ENCODE measurements around the gene FAM168B. TPM values are rescaled to one million over a fixed set of nuclear protein-coding genes. Genes with fewer than 3 reads are reported as not detected.

Gene FAM168B
- total and polyA plus RNA-seq, 2 of the 13 experiments (the other 11 are each of a cell fraction or from before 2014, with no cell fraction given) = 64.5 to 113 TPM

DNA sequence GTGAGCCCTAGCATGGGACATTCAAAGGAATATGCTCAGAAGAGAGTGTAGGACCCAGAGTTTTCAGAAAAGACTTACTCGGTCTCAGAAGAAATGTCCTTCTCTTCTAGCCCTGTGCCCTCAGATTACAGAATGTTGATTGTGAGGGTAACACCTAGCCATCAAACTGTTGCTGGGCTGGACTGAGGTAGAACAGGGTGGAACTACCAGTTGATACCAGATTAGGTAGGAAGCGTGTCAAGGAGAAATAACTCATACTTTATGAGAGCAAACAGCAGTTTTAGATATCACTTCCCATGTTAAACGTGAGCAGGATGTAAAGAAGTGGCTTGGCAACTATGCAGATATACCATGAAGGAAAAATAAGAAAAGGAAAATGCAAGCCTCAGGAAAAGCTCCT is 34.7 kb upstream of the FAM168B start (continued):
- no peak for TF ChIP-seq STAG1 (CRISPR knock-in tag; IDR thresholded peaks at IDR 0.05)
- no peak for TF ChIP-seq GMEB1 (CRISPR knock-in tag; IDR thresholded peaks at IDR 0.05; ENCODE audit: borderline replicate concordance)
- TF ChIP-seq CBX2 (IDR thresholded peaks at IDR 0.05; ENCODE audit: low read depth, low read length) = no peak
- no peak for TF ChIP-seq CBX2 (CRISPR knock-in tag; IDR thresholded peaks at IDR 0.05; ENCODE audit: low read depth)

DNA sequence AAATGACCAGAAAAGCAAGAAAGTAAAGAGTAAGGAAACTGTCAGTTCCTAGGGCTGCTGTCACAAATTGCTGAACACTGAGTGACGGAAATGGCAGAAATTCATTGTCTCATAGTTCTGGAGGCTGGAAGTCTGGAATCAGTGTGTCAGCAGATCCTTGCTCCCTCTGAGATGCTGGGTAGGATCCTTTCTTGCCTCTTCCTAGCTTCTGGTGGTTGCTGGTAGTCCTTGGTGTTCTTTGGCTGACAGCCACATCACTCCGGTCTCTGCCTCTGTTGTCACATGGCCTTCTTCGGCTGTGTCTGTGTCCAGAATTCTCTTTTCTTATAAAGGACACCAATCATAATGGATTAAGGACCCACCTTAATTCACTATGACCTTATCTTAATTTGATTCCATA is 33.8 kb upstream of the FAM168B start:
- no peak overlapping the region for H3K4me3 ChIP-seq (replicated peaks in 1 of 3; ENCODE audit: insufficient read depth in 1 of 3, low read depth in 2 of 3, low read length in 3 of 3)
- no peaks in the 10 kb centered on the region for H3K27me3 ChIP-seq (ENCODE audit: control insufficient read depth in 1 of 2, insufficient read depth in 2 of 2, low read length in 2 of 2)
- peaks cover 25% of the 10 kb centered on the region for H3K79me2 ChIP-seq (ENCODE audit: insufficient read depth, low read length)
- no peak overlapping the region for H3K4me2 ChIP-seq (ENCODE audit: low read depth, low read length)
- TF ChIP-seq CHD2 (IDR thresholded peaks at IDR 0.05; ENCODE audit: low read depth, low read length) (no peak), ZNF24 (IDR thresholded peaks at IDR 0.05) (no peak), ZFP82 (CRISPR knock-in tag; IDR thresholded peaks at IDR 0.05; ENCODE audit: borderline replicate concordance) (no peak), PAWR (CRISPR knock-in tag; IDR thresholded peaks at IDR 0.05; ENCODE audit: borderline replicate concordance) (no peak), CEBPB (IDR thresholded peaks at IDR 0.05; ENCODE audit: borderline replicate concordance, low read depth, low read length) (no peak), KDM5A (IDR thresholded peaks at IDR 0.05; ENCODE audit: borderline replicate concordance, low read length) (no peak), CENPX (CRISPR knock-in tag; IDR thresholded peaks at IDR 0.05) (no peak), RARA (CRISPR knock-in tag; IDR thresholded peaks at IDR 0.05) (no peak), ZNF367 (CRISPR knock-in tag; IDR thresholded peaks at IDR 0.05; ENCODE audit: borderline replicate concordance) (no peak), RFXANK (CRISPR knock-in tag; IDR thresholded peaks at IDR 0.05) (no peak), HIVEP1 (CRISPR knock-in tag; IDR thresholded peaks at IDR 0.05) (no peak), PHF5A (CRISPR knock-in tag; IDR thresholded peaks at IDR 0.05; ENCODE audit: low read depth, unreplicated experiment) (no peak), ZNF251 (CRISPR knock-in tag; IDR thresholded peaks at IDR 0.05) (no peak), RELA (CRISPR knock-in tag; IDR thresholded peaks at IDR 0.05) (no peak)
- TF ChIP-seq, protein P1, sequence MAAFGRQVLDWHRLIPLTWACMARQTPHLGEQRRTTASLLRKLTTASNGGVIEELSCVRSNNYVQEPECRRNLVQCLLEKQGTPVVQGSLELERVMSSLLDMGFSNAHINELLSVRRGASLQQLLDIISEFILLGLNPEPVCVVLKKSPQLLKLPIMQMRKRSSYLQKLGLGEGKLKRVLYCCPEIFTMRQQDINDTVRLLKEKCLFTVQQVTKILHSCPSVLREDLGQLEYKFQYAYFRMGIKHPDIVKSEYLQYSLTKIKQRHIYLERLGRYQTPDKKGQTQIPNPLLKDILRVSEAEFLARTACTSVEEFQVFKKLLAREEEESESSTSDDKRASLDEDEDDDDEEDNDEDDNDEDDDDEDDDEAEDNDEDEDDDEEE (CRISPR knock-in tag; IDR thresholded peaks at IDR 0.05) = no peak
- TF ChIP-seq, protein P2, sequence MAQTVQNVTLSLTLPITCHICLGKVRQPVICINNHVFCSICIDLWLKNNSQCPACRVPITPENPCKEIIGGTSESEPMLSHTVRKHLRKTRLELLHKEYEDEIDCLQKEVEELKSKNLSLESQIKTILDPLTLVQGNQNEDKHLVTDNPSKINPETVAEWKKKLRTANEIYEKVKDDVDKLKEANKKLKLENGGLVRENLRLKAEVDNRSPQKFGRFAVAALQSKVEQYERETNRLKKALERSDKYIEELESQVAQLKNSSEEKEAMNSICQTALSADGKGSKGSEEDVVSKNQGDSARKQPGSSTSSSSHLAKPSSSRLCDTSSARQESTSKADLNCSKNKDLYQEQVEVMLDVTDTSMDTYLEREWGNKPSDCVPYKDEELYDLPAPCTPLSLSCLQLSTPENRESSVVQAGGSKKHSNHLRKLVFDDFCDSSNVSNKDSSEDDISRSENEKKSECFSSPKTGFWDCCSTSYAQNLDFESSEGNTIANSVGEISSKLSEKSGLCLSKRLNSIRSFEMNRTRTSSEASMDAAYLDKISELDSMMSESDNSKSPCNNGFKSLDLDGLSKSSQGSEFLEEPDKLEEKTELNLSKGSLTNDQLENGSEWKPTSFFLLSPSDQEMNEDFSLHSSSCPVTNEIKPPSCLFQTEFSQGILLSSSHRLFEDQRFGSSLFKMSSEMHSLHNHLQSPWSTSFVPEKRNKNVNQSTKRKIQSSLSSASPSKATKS (CRISPR knock-in tag; IDR thresholded peaks at IDR 0.05) = no peak
- peaks cover 7% of the 10 kb centered on the region for H3K4me1 ChIP-seq (ENCODE audit: insufficient read depth, low read length)
- FAIRE-seq (no peak), ATAC-seq (no peak), DNase-seq (ENCODE audit: low spot score) (no peak)
- no TSS peak for BruUV-seq (replicated peaks)
- ChIA-PET CTCF (ENCODE audit: low intra/inter-chr PET ratio, low total read pairs) (no interaction called here), POLR2A (no interaction called here)
- intact Hi-C loops (cut with micrococcal nuclease; ENCODE audit: unreplicated experiment) (no loop called here), in situ Hi-C loops (cut with HindIII; ENCODE audit: extremely low pct_ligation_motif_present, low pct_unique_long_range_greater_than_20kb) (no loop called here)
- H3K9ac ChIP-seq (ENCODE audit: insufficient read depth, low read depth, low read length) = no peak overlapping the region
- 97% methylated on average over 3 of the region's 3 CpGs for whole genome bisulfite sequencing (ENCODE audit: low lambda C conversion rate)
- peaks cover 9% of the 10 kb centered on the region; the same call in 1 of the 2 replicates for H4K20me1 ChIP-seq (ENCODE audit: insufficient read depth, low read length)
- no peak overlapping the region for H2AFZ ChIP-seq (ENCODE audit: low read length)
- peaks cover 36 to 74% of the 10 kb centered on the region in 2 experiments for H3K36me3 ChIP-seq (replicated peaks in 1 of 2; ENCODE audit: control insufficient read depth in 1 of 2, insufficient read depth in 2 of 2, low read length in 2 of 2)
- no peak overlapping the region for H3K27ac ChIP-seq (ENCODE audit: extremely low read length, insufficient read depth, low read length)
- H3K9me3 ChIP-seq (ENCODE audit: low read length) = no peaks in the 10 kb centered on the region

Measured in HepG2 (cell line).